HG03378 (cell line): ENCODE measurements around the gene CFAP97D2.
"Not testable (repeated sequence)": the region's sequence is repeated elsewhere in the genome, so short reads cannot be mapped to it uniquely, and the experiment has no call there.

Experiments
- ATAC-seq: cut with Tn5 transposase; IDR thresholded peaks from one replicate; pipeline ENCODE4 v1.9.1; 2021; ENCODE audit warnings: mild to moderate bottlenecking, moderate library complexity; ENCODE audit not compliant: unreplicated experiment

Gene CFAP97D2

DNA sequence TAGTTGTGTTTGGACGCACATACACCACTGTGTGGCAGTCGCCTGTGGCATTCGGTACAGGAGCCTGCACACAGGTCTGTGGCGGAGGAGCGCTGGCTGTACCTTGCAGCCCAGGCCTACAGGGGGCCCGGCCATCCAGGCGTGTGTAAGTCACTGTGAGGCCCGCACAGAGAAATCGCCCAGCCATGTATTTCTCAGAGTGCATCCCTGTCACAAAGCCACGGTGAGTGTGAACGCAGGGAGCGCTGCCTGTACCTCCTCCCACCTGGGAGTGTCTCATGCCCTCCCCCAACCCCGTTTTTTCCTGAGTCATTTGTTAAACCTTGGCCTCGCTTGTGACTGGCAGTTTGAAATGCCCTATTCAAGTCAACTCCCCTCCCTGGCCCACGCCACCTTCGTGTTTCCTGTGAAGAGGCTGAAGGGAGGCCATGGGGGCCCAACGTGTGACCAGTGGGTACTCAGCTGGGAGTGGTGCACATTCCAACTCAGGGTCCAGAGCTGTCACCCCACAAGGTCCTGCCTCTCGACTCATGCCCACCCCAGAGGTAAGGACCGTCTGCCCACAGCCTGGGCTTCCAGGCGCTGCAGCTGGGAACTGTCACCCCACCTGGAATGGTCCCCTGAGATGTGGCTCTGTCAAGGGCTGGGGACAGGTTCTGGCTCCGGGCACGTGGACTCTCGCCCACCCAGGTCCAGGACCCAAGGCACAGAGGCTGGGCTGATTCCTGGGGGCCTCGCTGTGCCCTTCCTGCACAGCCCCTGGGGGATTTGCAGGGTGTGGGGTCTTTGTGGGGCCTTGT is 35.1 kb upstream of the CFAP97D2 start:
- ATAC-seq, result peak; percentile 37

DNA sequence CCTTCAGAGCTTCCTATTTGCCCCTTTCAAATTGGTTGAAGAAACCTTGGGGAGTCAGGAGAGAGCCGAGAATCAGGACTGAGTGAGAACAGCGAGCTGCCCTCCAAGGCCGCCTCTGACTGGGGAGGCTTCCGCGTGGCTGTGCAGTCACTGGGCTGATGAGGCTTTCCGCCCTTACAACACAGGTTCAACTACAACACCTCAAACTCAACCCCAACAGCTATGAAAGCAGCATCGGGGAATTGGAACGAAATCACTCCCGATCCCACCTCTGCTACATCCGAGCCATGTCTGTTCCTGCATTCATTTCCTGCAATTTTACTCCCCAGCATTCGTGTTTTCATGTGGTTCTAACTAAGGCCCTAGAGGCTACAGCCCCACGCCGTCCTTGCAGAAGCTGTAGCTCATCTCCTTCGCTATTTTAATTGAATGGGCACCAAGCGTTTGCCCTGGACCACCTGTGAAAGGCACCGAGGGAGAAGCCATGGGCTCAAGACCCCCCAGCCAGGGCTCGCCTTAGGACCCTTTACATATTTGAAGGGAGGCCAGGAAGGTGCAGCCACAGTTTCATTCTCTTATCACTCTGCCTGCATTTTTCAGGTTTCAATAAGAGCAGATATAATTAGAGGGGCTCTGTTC is 34.3 kb upstream of the CFAP97D2 start:
- ATAC-seq, result no peak

DNA sequence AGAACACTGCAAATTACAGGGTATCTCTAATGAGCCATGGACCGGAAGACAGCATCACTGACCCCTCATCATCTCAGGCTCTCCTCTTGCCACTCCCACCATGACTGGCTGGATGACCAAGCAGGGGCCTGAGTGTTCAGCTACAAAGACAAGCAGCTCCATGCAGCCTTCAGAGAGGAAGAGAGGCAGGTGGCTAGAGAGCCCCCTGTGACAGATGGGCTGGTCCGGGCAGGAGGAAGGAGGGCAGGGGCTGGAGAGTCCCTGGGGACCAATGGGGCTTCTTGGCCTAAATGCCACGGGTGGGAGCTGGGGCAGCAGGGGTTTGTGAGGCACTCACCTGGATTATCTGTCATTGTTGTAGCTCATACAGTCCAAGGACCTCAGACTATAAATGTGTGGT is 33.8 kb upstream of the CFAP97D2 start:
- no peak for ATAC-seq

DNA sequence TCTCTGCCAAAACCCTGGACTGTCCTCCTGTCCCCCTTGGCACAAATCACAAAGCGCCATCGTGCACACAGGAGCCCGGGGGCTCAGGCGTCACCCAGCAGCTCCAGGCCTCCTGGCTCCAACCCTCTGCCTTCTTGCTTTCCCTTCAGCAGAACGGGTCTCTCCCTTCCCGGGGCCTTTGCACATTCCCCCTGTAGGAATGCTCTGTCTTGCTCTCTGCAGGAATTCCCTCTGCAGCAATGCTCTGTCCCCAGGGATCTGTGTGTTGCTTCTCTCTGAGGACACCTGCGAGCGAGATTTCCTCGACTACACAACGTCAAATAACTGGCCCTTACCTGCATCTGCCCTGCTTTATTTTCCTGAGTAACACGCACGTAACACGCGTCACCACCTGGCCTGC is 33.3 kb upstream of the CFAP97D2 start:
- ATAC-seq, result no peak

DNA sequence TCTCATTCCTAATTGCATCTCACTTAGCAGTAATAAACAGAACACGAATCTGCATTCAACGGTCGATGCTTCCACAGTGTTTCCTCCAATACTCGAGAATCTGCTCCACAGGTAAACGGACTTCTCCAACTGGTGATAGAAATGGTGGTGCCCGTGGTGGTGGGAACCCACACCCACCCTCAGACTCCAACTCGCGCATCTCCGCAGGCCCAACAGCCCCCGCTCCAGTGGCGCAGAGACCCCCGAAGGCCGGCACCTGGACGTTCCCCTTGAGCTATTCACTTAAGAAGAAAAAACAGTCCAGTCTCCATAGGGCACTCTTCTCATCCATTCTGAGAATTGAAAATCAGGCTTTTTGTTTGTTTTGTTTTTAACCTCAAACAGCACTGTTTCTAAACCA is 32.9 kb upstream of the CFAP97D2 start:
- no peak for ATAC-seq

DNA sequence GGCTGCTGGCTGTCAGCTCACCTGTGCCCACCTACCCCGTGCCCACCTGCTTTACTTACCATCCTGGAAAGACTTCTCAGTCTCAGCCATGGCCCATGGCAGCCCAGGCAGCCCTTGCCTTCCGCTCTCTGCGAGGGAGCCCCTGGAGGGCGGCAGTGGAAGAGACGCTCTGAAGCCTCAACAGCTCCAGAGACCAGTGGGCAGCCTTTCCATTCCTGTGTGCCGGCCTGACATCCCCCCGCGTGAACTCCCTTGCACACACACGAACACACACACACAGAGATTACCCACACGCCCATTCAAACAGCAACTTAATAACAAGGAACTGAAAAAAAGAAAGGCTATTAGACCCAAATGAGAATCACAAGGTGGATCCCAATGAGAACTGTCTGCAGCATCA is 32.4 kb upstream of the CFAP97D2 start:
- ATAC-seq, result no peak

DNA sequence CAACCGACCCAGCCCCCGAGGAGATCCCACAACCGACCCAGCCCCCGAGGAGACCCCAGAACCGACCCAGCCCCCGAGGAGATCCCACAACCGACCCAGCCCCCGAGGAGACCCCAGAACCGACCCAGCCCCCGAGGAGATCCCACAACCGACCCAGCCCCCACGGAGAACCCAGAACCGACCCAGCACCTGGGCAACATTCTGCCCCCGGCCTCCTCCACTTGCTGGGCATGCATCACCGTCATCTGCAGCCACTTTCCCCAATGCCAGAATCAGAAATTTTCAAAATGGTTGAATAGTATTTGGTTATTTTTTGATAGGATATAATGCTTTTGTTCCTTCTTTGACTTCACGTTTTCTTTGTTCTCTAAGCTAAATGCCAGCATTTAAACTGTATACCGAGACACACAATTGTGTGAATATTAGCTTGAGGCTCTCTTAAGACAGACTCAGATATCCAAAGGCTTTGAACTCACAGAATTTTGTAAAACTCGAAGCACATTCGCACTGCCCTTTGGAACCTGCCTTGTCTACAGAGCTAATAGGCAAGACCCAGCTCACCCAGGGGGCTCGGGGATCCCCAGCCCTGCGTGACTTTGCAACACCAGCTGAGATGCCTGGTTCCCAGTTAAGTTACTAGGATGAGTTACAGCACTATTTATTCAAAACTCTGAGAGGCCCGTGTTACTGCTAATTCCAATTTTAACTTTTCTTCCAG is 31.1 kb upstream of the CFAP97D2 start:
- peak; percentile 15 for ATAC-seq

DNA sequence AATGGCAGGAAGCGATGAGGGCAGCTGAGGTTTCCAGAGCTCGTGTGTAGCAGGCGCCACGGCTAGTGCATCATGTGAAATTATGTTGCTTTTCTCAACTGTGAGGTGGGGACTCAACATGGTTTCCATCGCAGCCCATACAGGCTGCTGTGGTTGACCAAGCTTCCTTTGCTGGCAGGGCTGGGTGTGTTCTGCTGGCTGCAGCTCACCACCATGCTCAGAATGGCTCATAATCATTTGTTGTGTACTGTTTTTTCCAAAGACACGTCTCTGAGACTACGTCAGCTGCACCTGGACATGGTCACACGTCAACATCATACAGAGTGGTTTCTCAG is 30.6 kb upstream of the CFAP97D2 start:
- ATAC-seq, result peak; percentile 83

DNA sequence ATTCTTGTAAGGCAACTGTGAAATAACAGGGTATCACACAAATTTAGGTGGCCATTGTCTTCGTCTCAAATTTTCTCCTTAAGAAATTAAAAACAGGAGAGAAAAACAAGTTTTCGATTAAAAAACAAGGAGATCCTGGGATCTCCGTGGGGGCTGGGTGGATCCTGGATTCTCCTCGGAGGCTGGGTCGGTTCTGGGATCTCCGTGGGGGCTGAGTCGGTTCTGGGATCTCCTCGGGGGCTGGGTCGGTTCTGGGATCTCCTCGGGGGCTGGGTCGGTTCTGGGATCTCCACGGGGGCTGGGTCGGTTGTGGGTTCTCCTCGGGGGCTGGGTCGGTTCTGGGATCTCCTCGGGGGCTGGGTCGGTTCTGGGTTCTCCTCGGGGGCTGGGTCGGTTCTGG is 30.2 kb upstream of the CFAP97D2 start:
- not testable (repeated sequence) for ATAC-seq

DNA sequence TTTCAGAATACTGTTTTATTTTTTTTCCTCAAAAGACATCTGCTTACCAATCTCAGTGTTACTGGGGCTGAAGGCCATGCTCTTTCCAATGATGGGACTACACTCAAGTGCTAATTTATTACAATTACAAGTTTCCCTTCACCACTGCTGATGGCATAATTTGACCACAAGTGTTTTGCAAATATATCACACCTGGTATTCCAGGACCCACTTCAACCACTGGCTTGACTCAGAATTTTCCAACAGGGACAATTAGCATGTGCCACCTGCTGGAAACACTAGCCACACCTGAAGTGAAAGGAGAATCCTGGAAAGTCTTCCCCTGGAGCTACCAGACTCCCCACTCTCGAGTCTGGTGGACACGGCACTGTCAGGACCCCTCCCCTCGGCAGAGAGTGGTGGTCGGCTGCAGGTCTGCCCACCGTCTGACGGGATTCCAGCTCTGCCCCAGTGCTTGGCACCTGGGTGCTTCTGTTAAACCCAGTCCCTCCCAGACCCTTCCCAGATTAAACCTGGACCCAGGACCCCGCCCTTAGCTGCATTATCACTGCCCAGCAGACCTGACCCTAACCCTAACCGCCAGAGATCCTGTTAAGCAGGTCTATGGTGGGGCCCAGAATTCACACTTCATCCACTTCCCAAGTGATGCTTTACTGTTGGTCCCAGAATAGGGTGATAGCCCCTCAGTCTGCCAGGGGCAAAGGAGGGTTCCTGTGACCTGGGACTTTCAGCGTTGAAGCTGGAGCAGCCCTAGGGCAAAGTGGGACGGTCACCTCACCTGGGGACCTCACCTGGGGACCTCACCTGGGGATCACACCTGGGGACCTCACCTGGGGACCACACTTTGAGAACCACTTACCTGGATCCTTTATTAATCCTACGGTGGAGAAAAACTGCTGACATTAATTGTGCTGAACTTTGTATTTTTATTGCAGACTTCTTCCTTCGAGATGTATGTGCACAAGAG is 29.0 kb upstream of the CFAP97D2 start:
- ATAC-seq, result no peak

DNA sequence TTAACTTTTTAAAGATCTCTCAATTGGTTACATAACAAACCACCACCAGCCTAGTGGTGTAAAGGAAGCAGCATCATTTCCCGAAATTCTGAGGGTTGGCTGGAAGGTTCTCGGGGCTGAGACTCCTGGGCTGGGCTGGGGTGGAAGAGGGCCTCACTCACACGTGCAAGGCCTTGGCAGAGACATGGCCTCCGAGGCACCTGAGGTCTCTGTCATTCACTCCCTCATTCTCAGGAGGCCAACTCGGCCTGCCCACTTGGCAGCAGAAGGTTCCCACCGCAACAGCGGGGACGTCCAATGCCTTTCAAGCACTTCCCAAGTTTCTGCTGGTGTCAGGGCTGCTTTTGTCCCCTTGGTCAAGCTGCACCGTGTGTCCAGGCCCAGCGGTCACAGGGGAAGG is 28.0 kb upstream of the CFAP97D2 start:
- no peak for ATAC-seq

DNA sequence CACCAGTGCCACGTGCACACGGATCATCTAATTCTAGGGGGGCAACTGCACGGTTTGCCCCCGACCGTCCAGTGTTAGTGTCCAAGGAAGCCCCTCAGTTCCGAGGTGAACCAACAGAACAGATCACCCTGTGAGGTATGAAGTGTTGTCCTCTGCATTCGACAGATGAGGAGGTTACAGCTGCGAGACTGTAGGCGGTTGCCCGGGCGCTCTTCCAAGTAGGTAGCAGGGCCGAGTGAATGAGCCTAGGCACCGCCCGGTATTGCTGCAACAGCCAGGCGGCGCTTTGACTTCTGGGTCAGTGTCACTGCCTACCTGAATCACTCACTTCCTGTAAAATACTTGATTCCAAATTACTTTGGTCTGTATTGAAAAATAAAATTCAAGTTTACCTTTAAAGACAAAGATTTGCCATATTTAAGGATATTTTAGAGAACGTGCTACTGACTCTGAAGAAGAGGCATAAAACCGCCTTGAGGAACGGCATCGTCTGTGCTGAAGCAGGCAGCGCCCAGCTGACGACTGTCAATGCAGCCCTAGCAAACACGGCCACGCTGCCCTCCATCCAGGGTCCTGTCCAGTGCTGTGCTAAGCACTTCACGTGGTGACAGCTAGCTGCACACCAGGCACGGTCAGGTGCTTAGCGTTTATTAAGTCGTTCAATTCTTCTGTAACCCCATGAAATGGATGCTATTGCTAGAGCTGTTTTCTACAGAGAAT is 27.3 kb upstream of the CFAP97D2 start:
- ATAC-seq, result no peak

DNA sequence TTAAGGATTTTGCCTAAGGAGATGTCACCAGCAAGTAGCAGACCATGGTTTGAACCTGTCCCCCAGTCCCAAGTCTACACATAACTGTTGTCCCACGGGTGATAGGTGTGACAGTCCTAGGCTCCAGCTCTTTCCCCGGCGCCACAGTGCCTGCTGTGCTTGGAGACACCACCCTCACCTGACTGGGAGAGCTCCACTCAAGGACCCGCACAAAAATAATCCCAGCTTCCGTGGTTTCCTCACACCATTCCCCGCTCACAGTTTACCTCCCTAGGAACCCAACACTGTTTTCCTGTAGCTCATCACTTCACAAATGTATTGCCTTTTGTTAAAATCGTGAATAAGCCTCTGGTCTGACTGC is 26.8 kb upstream of the CFAP97D2 start:
- no peak for ATAC-seq

DNA sequence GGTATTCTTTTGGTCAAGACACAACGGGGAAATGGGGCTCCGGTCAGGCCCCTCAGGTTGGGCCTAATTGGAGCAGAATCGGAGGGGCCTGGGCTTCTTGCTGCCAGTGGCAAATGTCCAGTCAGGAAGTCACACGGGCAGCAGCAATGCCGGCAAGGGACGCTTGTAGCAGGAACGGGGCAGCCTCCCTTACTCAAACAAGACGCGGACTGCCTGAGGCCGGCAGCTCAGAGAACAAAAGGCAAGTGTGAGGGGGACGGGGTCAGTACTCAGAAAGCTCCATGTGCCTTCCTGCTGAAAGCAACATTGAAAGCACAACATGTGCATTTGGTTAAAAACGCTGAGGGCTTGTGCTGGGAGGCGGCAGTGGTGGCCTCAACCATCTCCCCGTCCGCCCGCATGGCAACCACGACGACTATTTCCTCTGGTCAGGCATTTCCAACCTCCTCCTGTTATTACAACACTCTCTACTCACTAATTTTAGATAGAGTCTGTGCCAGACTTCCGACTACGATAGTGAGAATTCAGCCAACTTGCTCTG is 26.2 kb upstream of the CFAP97D2 start:
- ATAC-seq, result no peak

DNA sequence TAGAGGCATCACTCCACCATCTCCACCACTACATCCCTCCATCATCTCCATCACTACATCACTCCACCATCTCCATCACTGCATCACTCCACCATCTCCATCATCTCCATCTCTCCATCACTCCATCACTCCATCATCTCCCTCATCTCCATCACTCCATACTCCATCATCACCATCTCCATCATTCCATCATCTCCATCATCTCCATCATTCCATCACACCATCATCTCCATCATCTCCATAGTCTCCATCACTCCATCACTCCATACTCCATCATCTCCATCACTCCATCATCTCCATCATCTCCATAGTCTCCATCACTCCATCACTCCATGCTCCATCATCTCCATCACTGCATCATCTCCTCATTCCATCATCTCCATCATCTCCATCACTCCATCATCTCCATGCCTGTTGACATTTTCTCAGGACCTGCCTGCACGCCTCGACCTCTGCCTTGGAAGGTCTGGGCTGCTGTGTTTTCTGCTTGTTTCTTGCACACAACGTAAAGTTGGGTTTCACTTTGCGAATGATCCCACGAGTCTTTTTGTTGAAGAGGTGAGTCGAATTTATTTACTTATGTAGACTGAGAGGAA is 25.5 kb upstream of the CFAP97D2 start:
- ATAC-seq, result no peak

DNA sequence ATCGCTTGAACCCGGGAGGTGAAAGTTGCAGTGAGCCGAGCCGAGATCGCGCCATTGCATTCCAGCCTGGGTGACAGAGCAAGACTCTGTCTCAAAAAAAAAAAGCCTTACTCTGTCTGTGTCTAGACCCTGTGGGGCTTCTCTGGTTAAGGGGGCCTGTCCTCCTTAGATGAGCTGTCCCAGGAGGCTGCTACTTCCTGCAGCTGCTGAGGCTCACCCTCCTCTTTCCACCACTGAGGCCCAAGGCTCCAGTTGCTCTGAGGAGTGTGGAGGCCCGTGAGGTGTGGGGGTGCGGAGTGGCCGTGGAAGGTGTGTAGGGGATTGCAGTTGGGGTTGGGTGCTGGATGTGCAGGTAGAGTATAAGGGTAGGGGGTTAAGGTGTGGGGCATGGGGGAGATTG is 24.6 kb upstream of the CFAP97D2 start:
- no peak for ATAC-seq

DNA sequence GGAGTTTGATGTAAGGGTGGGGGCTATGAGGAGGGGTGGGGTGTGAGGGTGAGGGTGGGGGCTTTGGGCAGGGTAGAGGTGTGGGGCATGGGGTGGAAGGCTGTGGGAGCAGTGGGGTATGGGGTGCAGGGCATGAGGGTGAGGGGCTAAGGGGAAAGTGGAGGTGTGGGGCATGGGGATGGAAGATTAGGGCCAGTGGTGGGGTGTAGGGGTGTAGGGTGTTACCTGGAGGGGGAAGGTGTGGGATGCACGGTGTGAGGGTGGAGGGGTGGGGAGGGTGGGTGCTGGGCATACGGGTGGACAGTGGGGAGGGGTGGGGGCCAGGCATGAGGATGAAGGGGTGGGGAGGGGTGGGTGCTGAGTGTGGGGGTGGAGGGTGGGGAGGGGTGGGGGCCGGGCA is 23.7 kb upstream of the CFAP97D2 start:
- ATAC-seq, result no peak

DNA sequence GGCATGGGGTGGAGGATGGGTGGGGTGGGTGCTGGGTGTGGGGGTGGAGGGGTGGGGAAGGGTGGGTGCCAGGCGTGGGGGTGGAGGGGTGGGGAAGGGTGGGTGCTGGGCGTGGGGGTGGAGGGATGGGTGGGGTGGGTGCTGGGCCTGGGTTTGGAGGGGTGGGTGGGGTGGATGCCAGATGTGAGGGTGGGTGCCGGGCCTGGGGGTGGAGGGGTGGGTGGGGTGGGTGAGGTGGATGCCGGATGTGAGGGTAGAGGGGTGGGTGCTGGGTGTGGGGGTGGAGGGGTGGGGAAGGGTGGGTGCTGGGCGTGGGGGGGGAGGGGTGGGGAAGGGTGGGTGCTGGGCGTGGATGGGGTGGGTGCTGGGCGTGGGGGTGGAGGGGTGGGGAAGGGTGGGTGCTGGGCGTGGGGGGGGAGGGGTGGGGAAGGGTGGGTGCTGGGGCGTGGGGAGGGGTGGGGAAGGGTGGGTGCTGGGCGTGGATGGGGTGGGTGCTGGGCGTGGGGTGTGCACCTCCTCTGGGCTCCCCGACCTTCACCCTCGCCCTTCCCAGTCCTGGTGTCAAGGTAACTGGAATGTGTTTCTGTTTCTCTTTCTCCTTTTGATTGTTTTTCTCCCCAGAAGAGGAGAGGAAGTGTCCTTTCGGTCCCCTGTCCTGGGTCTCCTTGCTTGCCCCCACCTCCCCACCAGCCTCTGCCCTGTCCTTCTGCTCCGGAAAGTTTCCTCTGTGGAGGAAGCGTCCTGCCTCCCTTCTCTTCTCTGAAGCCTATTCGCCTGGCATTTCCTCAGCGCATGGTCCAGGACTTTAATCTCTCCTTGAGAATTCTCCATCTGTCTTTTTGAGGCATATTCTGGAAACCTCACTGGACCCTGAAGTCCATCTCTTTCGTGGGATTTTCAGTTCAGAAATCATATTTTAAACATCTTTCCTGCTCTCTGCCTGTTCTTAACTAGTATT is 22.9 kb upstream of the CFAP97D2 start:
- ATAC-seq, result no peak
